ENCODE results near the gene MYO1G. TPM values are rescaled to one million over a fixed set of nuclear protein-coding genes. Genes with fewer than 3 reads are reported as not detected.
A peak's percentile ranks its signal among the peaks of the same experiment; 100 is the strongest.

MYO1G gene
- total and polyA plus RNA-seq, 12 donors, result 0.06 to 12.8 (median 3.8) TPM

GRCh38 chr7:44990109-44991023 is 11.6 kb upstream of the MYO1G start:
- peak in 5 of 7 donors; percentile 54 to 74 (median 72) for DNase-seq
- H3K4me1 ChIP-seq (replicated peaks in 1 of 2), result peaks cover 16 to 28% of the 10 kb centered on the region in 2 donors
- H3K27me3 ChIP-seq, result no peaks in the 10 kb centered on the region
- no peak for TF ChIP-seq POLR2A (IDR thresholded peaks at IDR 0.05)
- TF ChIP-seq, protein P1, sequence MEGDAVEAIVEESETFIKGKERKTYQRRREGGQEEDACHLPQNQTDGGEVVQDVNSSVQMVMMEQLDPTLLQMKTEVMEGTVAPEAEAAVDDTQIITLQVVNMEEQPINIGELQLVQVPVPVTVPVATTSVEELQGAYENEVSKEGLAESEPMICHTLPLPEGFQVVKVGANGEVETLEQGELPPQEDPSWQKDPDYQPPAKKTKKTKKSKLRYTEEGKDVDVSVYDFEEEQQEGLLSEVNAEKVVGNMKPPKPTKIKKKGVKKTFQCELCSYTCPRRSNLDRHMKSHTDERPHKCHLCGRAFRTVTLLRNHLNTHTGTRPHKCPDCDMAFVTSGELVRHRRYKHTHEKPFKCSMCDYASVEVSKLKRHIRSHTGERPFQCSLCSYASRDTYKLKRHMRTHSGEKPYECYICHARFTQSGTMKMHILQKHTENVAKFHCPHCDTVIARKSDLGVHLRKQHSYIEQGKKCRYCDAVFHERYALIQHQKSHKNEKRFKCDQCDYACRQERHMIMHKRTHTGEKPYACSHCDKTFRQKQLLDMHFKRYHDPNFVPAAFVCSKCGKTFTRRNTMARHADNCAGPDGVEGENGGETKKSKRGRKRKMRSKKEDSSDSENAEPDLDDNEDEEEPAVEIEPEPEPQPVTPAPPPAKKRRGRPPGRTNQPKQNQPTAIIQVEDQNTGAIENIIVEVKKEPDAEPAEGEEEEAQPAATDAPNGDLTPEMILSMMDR (IDR thresholded peaks at IDR 0.05), result no peak
- WGBS, 4 donors, result 40 to 52% (median 46%) methylated on average over 9 of the region's 9 CpGs
- peak overlapping the region; percentile 31 to 91 (median 65) for H3K27ac ChIP-seq
- H3K9me3 ChIP-seq (replicated peaks in 1 of 3), result peaks cover 0 to 6% (median 0%) of the 10 kb centered on the region in 3 donors
- H3K4me3 ChIP-seq, result no peak overlapping the region
- intact Hi-C loops (cut with DNase I), result no loop called here
- peaks cover 0 to 2% of the 10 kb centered on the region in 2 donors for H3K36me3 ChIP-seq (replicated peaks in 1 of 2)

GRCh38 chr7:44989132-44989531 is 10.3 kb upstream of the MYO1G start:
- TF ChIP-seq, protein P1 (IDR thresholded peaks at IDR 0.05), result no peak
- TF ChIP-seq POLR2A (IDR thresholded peaks at IDR 0.05), result no peak
- H3K4me1 ChIP-seq (replicated peaks in 1 of 2), result peaks cover 16 to 40% of the 10 kb centered on the region in 2 donors
- H3K9me3 ChIP-seq (replicated peaks in 1 of 3), result peaks cover 0 to 6% (median 0%) of the 10 kb centered on the region in 3 donors
- DNase-seq, result no peak
- 88 to 95% (median 92%) methylated on average over 3 of the region's 3 CpGs for WGBS, 4 donors
- H3K27me3 ChIP-seq, result no peaks in the 10 kb centered on the region
- intact Hi-C loops (cut with DNase I), result no loop called here
- peaks cover 0 to 13% of the 10 kb centered on the region in 2 donors for H3K36me3 ChIP-seq (replicated peaks in 1 of 2)
- H3K4me3 ChIP-seq, result no peak overlapping the region
- H3K27ac ChIP-seq, result peak overlapping the region in 1 of 5 donors; percentile 84

DNA sequence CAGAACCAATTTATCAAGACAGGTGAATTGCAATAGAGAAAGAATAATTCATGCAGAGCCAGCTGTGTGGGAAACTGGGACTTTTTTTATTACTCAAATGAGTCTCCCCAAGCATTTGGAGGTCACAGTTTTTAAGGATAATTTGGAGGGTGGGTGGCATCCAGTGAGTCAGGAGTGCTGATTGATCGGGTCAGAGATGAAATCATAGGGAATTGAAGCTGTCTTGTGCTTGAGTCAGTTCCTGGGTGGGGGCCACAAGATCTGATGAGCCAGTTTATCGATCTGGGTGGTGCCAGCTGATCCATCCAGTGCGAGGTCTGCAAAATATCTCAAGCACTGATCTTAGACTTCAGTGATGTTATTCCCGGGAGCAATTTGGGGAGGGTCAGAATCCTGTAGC is 9.9 kb upstream of the MYO1G start:
- TF ChIP-seq POLR2A (IDR thresholded peaks at IDR 0.05), result no peak
- TF ChIP-seq, protein P1 (IDR thresholded peaks at IDR 0.05), result no peak
- intact Hi-C loops (cut with DNase I), result no loop called here
- 79 to 86% (median 83%) methylated on average over 4 of the region's 4 CpGs for WGBS, 4 donors
- peaks cover 0 to 6% (median 0%) of the 10 kb centered on the region in 3 donors for H3K9me3 ChIP-seq (replicated peaks in 1 of 3)
- no peak for DNase-seq
- H3K27ac ChIP-seq, result no peak overlapping the region
- peaks cover 16 to 40% of the 10 kb centered on the region in 2 donors for H3K4me1 ChIP-seq (replicated peaks in 1 of 2)
- peaks cover 0 to 18% of the 10 kb centered on the region in 2 donors for H3K36me3 ChIP-seq (replicated peaks in 1 of 2)
- H3K4me3 ChIP-seq, result no peak overlapping the region
- no peaks in the 10 kb centered on the region for H3K27me3 ChIP-seq

DNA sequence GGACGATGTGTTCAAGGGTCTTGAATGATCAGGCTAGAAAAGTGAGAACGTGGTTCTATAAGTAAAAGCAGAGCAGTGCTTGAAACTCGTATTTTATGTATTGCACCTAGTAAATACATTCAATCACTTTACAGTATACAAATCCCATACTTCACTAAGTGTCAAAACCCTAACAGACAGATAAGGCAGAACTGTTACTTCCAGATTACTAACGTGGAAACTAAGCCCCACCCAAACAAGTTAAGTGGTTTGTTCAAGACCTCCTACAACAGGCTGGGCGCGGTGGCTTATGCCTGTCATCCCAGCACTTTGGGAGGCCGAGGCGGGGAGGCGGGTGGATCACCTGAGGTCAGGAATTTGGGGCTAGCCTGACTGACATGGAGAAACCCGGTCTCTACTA is 9.2 kb upstream of the MYO1G start:
- H3K9me3 ChIP-seq (replicated peaks in 1 of 3), result peaks cover 0 to 6% (median 0%) of the 10 kb centered on the region in 3 donors
- no peak for TF ChIP-seq POLR2A (IDR thresholded peaks at IDR 0.05)
- TF ChIP-seq, protein P1 (IDR thresholded peaks at IDR 0.05), result no peak
- H3K4me1 ChIP-seq (replicated peaks in 1 of 2), result peaks cover 16 to 40% of the 10 kb centered on the region in 2 donors
- WGBS, 4 donors, result 80 to 92% (median 83%) methylated on average over 5 to 10 of the region's 10 CpGs
- H3K27me3 ChIP-seq, result no peaks in the 10 kb centered on the region
- H3K4me3 ChIP-seq, result no peak overlapping the region
- peaks cover 0 to 25% of the 10 kb centered on the region in 2 donors for H3K36me3 ChIP-seq (replicated peaks in 1 of 2)
- intact Hi-C loops (cut with DNase I), result no loop called here
- DNase-seq, result no peak
- H3K27ac ChIP-seq, result no peak overlapping the region

All from adrenal gland (tissue), 12 donors.